AG20443 (cell line): Measurements from ENCODE around the gene PLB1.
"Not testable (repeated sequence)": the region's sequence is repeated elsewhere in the genome, so short reads cannot be mapped to it uniquely, and the experiment has no call there.

Experiments
- DNase-seq: peaks from one replicate; pipeline ENCODE4 v3.0.0; 2012; ENCODE audit warnings: low spot score, mixed read lengths

Gene PLB1

GRCh38 chr2:28469947-28470535 is 25.8 kb upstream of the PLB1 start:
- no peak for DNase-seq

GRCh38 chr2:28470759-28471158 is 25.1 kb upstream of the PLB1 start:
- no peak for DNase-seq

GRCh38 chr2:28471214-28471613 is 24.6 kb upstream of the PLB1 start:
- DNase-seq: peak; percentile 42

- DNase-seq: no peak
Measured at GRCh38 chr2:28471701-28472236, 24.1 kb upstream of the PLB1 start.

- DNase-seq: not testable (repeated sequence)
Measured at GRCh38 chr2:28472641-28473040, 23.2 kb upstream of the PLB1 start.

GRCh38 chr2:28475088-28475595 is 20.7 kb upstream of the PLB1 start:
- no peak for DNase-seq

GRCh38 chr2:28477087-28477486 is 18.8 kb upstream of the PLB1 start:
- no peak for DNase-seq

- DNase-seq: no peak
Measured at GRCh38 chr2:28477645-28478044, 18.2 kb upstream of the PLB1 start.

GRCh38 chr2:28480403-28481049 is 15.3 kb upstream of the PLB1 start:
- no peak for DNase-seq

- no peak for DNase-seq
Measured at GRCh38 chr2:28481905-28482304, 14.0 kb upstream of the PLB1 start.

- no peak for DNase-seq
Measured at GRCh38 chr2:28484835-28485234, 11.0 kb upstream of the PLB1 start.

GRCh38 chr2:28486526-28486925 is 9.3 kb upstream of the PLB1 start:
- no peak for DNase-seq

- no peak for DNase-seq
Measured at GRCh38 chr2:28487258-28487657, 8.6 kb upstream of the PLB1 start.

GRCh38 chr2:28488083-28488830 is 7.6 kb upstream of the PLB1 start:
- DNase-seq: no peak

GRCh38 chr2:28488858-28489575 is 6.8 kb upstream of the PLB1 start:
- no peak for DNase-seq

- no peak for DNase-seq
Measured at GRCh38 chr2:28490558-28490957, 5.3 kb upstream of the PLB1 start.

- DNase-seq: no peak
Measured at GRCh38 chr2:28492282-28492681, 3.6 kb upstream of the PLB1 start.

- no peak for DNase-seq
Measured at GRCh38 chr2:28493636-28494035, 2.2 kb upstream of the PLB1 start.

GRCh38 chr2:28496781-28497180 is 921 bp downstream of the PLB1 start:
- no peak for DNase-seq

GRCh38 chr2:28497206-28497605 is 1.3 kb downstream of the PLB1 start:
- DNase-seq: no peak

- no peak for DNase-seq
Measured at GRCh38 chr2:28499282-28499681, 3.4 kb downstream of the PLB1 start.

- DNase-seq: no peak
Measured at GRCh38 chr2:28505361-28505760, 9.5 kb downstream of the PLB1 start.
